GM12878 (cell line): ENCODE data around the gene TRAPPC3. TPM values are rescaled to one million over a fixed set of nuclear protein-coding genes. Genes with fewer than 3 reads are reported as not detected.

ENCODE experiments used
- BCLAF1 ChIP-seq: fragments of 450-650 bp; IDR thresholded peaks from 2 replicates; pipeline ENCODE4 v1.6.1; 2017; ENCODE audit warnings: antibody characterized with exemption, mild to moderate bottlenecking, moderate library complexity
- CBFB ChIP-seq: IDR thresholded peaks from 2 replicates; pipeline ENCODE4 v1.6.1; 2016; ENCODE audit warnings: antibody characterized with exemption, low read depth
- CHD2 ChIP-seq: IDR thresholded peaks from 2 replicates; pipeline ENCODE4 v1.6.1; 2011; ENCODE audit warnings: low read depth, low read length, improper control_type of control experiment, borderline replicate concordance
- CHD4 ChIP-seq: fragments of 200-600 bp; sonication (generic); IDR thresholded peaks from 2 replicates; pipeline ENCODE4 v1.6.1; 2016; ENCODE audit warnings: mild to moderate bottlenecking
- FOS ChIP-seq: IDR thresholded peaks from 3 replicates; pipeline ENCODE4 v1.6.1; 2011; ENCODE audit warnings: borderline replicate concordance; ENCODE audit not compliant: insufficient read length; ENCODE audit errors: extremely low read depth
- FOXM1 ChIP-seq: IDR thresholded peaks from 2 replicates; pipeline ENCODE4 v1.6.1; 2012; ENCODE audit warnings: low read depth, mild to moderate bottlenecking, inconsistent platforms, low read length, moderate library complexity
- GATAD2B ChIP-seq: fragments of 450-650 bp; conservative IDR thresholded peaks from 2 replicates; pipeline ENCODE4 v1.6.1; 2017; ENCODE audit warnings: low read depth, mild to moderate bottlenecking, moderate library complexity
- HCFC1 ChIP-seq: fragments of 150-350 bp; IDR thresholded peaks from 2 replicates; pipeline ENCODE4 v1.6.1; 2014; ENCODE audit warnings: low read length
- JUND ChIP-seq: IDR thresholded peaks from 2 replicates; pipeline ENCODE4 v1.6.1; 2012; ENCODE audit warnings: low read depth, mild to moderate bottlenecking, low read length, improper control_type of control experiment, moderate library complexity
- KLF5 ChIP-seq: fragments of 450-650 bp; IDR thresholded peaks from 2 replicates; pipeline ENCODE4 v1.6.1; 2014; ENCODE audit warnings: mild to moderate bottlenecking; ENCODE audit not compliant: partially characterized antibody
- MXI1 ChIP-seq: fragments of 150-350 bp; IDR thresholded peaks from 2 replicates; pipeline ENCODE4 v1.6.1; 2011; ENCODE audit warnings: low read depth, mild to moderate bottlenecking, inconsistent platforms, low read length, improper control_type of control experiment
- NFYB ChIP-seq: IDR thresholded peaks from 2 replicates; pipeline ENCODE4 v1.6.1; 2011; ENCODE audit warnings: low read depth, mild to moderate bottlenecking, low read length, improper control_type of control experiment, moderate library complexity; ENCODE audit not compliant: insufficient read depth
- NKRF ChIP-seq: fragments of 450-650 bp; conservative IDR thresholded peaks from 2 replicates; pipeline ENCODE4 v1.6.1; 2017; ENCODE audit warnings: mild to moderate bottlenecking, moderate library complexity
- NR2C1 ChIP-seq: fragments of 450-650 bp; IDR thresholded peaks from 2 replicates; pipeline ENCODE4 v1.6.1; 2017; ENCODE audit warnings: antibody characterized with exemption, mild to moderate bottlenecking, moderate library complexity
- PBX3 ChIP-seq: IDR thresholded peaks from 2 replicates; pipeline ENCODE4 v1.6.1; 2011; ENCODE audit warnings: mild to moderate bottlenecking, low read depth, low read length, moderate library complexity; ENCODE audit not compliant: insufficient replicate concordance
- POLR2A ChIP-seq: IDR thresholded peaks from 2 replicates; pipeline ENCODE4 v1.6.1; 2011; ENCODE audit warnings: low read depth, mild to moderate bottlenecking, low read length
- POU2F2 ChIP-seq: IDR thresholded peaks from 3 replicates; pipeline ENCODE4 v1.6.1; 2011; ENCODE audit warnings: low read depth, mild to moderate bottlenecking, low read length, borderline replicate concordance
- RAD21 ChIP-seq: IDR thresholded peaks from 2 replicates; pipeline ENCODE4 v1.6.1; 2011; ENCODE audit warnings: mild to moderate bottlenecking, low read depth, low read length, moderate library complexity; ENCODE audit not compliant: insufficient read depth
- SKIL ChIP-seq: fragments of 450-650 bp; IDR thresholded peaks from 2 replicates; pipeline ENCODE4 v1.6.1; 2017; ENCODE audit warnings: mild to moderate bottlenecking, low read depth, inconsistent platforms; ENCODE audit not compliant: poor library complexity, severe bottlenecking
- SMC3 ChIP-seq: IDR thresholded peaks from 2 replicates; pipeline ENCODE4 v1.6.1; 2011; ENCODE audit warnings: low read length, improper control_type of control experiment, borderline replicate concordance
- SP1 ChIP-seq: IDR thresholded peaks from one replicate; pipeline ENCODE4 v1.6.1; 2011; ENCODE audit warnings: low read depth, low read length
- SPI1 ChIP-seq: IDR thresholded peaks from 2 replicates; pipeline ENCODE4 v1.6.1; 2011; ENCODE audit warnings: low read depth, mild to moderate bottlenecking, low read length, moderate library complexity, borderline replicate concordance; ENCODE audit not compliant: insufficient read depth
- TCF12 ChIP-seq: IDR thresholded peaks from 2 replicates; pipeline ENCODE4 v1.6.1; 2011; ENCODE audit warnings: low read depth, mild to moderate bottlenecking, low read length
- TCF7 ChIP-seq: IDR thresholded peaks from 2 replicates; pipeline ENCODE4 v1.6.1; 2014; ENCODE audit warnings: antibody characterized with exemption, borderline replicate concordance
- polyA plus RNA-seq, 11 experiments: library from polyadenylated mRNA; depleted of rRNA in 4 of 11; unstranded in 6 of 11; stranded (reverse) in 5 of 11; fragments of >200 nt; fragmentation: Nextera tagmentation in 4 of 11; fragmentation: Illumina TruSeq in 1 of 11; extraction: Ambion mirVana in 4 of 11; extraction: Trizol in 1 of 11; gene quantifications; 1 replicate in 1 of 11; 2 replicates in 10 of 11; pipeline versions ENCODE4 v1.2.1 to v1.2.3, GENCODE V29; 2011 to 2016; ENCODE audit warnings: inconsistent platforms in 2 of 11, missing spikeins in 2 of 11, low read depth in 1 of 11
- total RNA-seq, 4 experiments: library from RNA; depleted of rRNA in 3 of 4; stranded (reverse); fragments of >200 nt in 3 of 4; fragmentation: Illumina TruSeq in 1 of 4; extraction: Trizol in 1 of 4; gene quantifications; 2 replicates each; pipeline versions ENCODE4 v1.2.1 to v1.2.3, GENCODE V29; 2013 to 2021

The TRAPPC3 gene
- total and polyA plus RNA-seq, 10 of the 15 experiments (the other 5 are each of a cell fraction or from before 2014, with no cell fraction given): 14.7 to 122 (median 70.5) TPM

- peak; percentile 88 for TF ChIP-seq SPI1
- no peak for TF ChIP-seq FOXM1
- TF ChIP-seq MXI1: 0 out of 2 replicates have a peak, but pooled peaks have one; percentile 52
- peak; percentile 49 for TF ChIP-seq SP1
- TF ChIP-seq FOS: no peak
- no peak for TF ChIP-seq RAD21
- peak; percentile 56 for TF ChIP-seq POU2F2
- peak; percentile 58 for TF ChIP-seq NR2C1
- TF ChIP-seq CHD2: peak; percentile 27; the same call in 1 of the 2 replicates
- TF ChIP-seq GATAD2B: 0 out of 2 replicates have a peak, but pooled peaks have one; percentile 14
- TF ChIP-seq CBFB: peak; percentile 85
- TF ChIP-seq BCLAF1: no peak
- no peak for TF ChIP-seq SKIL
- no peak for TF ChIP-seq CHD4
- TF ChIP-seq TCF7: no peak
- TF ChIP-seq TCF12: 0 out of 2 replicates have a peak, but pooled peaks have one; percentile 21
- no peak for TF ChIP-seq KLF5
- 0 out of 2 replicates have a peak, but pooled peaks have one; percentile 55 for TF ChIP-seq NFYB
- peak; percentile 54; the same call in 1 of the 2 replicates for TF ChIP-seq NKRF
- no peak for TF ChIP-seq PBX3
- TF ChIP-seq HCFC1: no peak
- TF ChIP-seq SMC3: no peak
- 0 out of 2 replicates have a peak, but pooled peaks have one; percentile 26 for TF ChIP-seq JUND
- TF ChIP-seq POLR2A: peak; percentile 82
Measured at GRCh38 chr1:36160949-36161485, 11.7 kb upstream of the TRAPPC3 start (continued).
